ENCODE measurements around the gene MIP.
"Not testable (repeated sequence)": the region's sequence is repeated elsewhere in the genome, so short reads cannot be mapped to it uniquely, and the experiment has no call there.

Gene MIP

GRCh38 chr12:56462565-56462964 lies 8.1 kb upstream of the MIP start:
- FAIRE-seq, result no peak

GRCh38 chr12:56461235-56462159 lies 7.0 kb upstream of the MIP start:
- no peak for FAIRE-seq

- FAIRE-seq, result no peak
Observed at GRCh38 chr12:56457817-56458216, 3.4 kb upstream of the MIP start.

- FAIRE-seq, result no peak
Observed at GRCh38 chr12:56451147-56451546, 3.3 kb downstream of the MIP start.

GRCh38 chr12:56450241-56450640 lies 4.2 kb downstream of the MIP start:
- FAIRE-seq, result no peak

DNA sequence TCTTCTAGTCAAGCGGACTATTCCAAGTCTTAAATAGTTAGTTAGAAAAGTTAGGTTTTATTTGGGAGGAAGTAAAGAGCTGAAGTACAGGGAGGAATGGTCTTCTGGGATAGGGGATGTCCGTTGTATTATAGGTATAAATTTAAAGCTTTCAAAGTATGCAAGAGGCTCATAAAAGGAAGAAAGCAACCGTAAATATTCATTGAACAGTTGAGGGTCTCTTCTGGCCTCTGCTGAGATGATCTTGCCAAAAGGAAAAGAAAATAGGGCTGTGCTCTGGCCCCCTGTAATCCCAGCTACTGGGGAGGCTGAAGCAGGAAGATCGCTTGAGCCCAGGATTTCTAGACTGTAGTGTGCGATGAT lies 4.9 kb downstream of the MIP start:
- no peak for FAIRE-seq

DNA sequence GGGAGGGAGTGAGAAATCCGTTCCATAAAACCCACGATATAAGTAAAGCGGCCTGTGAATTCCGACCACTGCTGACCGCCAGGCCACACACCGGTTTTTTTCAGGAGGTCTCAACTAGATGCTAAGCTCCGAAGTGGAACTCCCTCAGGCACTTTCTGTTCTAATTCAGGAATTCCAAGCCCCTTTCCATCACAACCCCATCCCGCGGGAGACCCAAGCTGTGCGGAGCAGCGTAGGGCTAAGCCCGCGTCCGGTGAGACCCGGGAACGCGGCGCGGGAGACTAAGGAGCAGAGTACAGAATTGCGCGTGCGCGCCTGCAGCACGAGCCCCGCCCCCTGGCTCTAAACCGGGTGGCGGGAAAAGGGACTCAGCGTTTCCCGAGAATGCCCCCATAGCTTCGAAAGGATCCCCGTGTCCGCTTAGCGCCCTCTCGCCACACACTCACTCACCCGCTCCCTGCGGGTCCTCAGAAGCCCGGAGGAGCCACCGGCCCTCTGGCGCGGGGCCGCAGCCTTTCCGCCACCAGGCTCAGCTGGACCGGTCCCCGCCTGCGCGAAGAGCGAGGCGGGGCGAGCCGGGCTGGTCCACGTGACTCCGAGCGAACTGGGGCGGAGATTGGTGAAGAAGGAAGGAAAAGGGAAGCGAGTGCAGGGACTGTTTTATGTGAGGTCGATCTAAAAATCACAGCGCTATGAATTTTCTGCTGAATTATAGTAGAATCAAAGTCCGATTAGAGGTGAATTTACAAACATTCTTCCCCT lies 5.4 kb downstream of the MIP start, which contains the start of gene TIMELESS:
Gene TIMELESS, minus strand, starts transcription at position 567 of the 762 bp plus-strand sequence. CDS start 15,256 bp downstream, outside the sequence.
- peak; percentile 79 for FAIRE-seq

- FAIRE-seq, result not testable (repeated sequence)
Observed at GRCh38 chr12:56443208-56443607, 11.2 kb downstream of the MIP start.

GRCh38 chr12:56437430-56438176 lies 16.9 kb downstream of the MIP start:
- no peak for FAIRE-seq

DNA sequence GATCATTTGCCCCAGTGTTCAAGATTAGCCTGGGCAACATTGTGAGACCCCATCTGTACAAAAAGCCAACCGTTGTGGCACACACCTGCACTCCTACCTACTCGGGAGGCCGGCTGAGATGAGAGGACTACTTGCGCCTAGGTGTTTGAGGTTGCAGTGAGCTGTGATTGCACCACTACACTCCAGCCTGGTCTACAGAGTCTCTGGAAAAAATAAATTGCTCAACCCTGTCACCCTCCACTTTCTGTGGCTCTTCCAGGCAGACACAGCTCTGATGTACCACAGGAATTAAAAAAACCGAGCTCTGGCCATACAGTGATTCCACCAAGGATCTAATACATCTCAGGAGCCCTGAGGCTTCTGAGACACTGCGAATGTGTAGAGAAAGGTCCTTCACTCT lies 19.6 kb downstream of the MIP start:
- FAIRE-seq, result no peak

DNA sequence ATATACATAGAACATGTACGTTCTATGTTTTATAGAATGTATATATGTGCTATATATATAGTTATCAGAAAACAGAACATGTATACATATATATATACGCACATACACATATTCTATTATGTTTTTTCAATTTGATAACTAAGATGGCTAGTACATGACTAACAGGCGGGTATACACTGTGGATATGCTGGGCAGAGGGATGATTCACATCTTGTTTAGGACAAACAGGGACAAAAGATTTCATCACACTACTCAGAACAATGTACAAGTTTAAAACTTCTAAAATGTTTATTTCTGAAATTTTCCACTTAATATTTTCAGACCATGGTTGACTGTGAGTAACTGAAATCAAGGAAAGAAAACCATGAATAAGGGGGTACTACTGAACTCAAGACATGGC lies 22.6 kb downstream of the MIP start:
- no peak for FAIRE-seq

GRCh38 chr12:56431288-56431687 lies 23.2 kb downstream of the MIP start:
- FAIRE-seq, result no peak

GRCh38 chr12:56425940-56426438 lies 28.5 kb downstream of the MIP start:
- FAIRE-seq, result no peak

- FAIRE-seq, result no peak
Observed at GRCh38 chr12:56425193-56425592, 29.3 kb downstream of the MIP start.

GRCh38 chr12:56420411-56420810 lies 34.0 kb downstream of the MIP start:
- no peak for FAIRE-seq

DNA sequence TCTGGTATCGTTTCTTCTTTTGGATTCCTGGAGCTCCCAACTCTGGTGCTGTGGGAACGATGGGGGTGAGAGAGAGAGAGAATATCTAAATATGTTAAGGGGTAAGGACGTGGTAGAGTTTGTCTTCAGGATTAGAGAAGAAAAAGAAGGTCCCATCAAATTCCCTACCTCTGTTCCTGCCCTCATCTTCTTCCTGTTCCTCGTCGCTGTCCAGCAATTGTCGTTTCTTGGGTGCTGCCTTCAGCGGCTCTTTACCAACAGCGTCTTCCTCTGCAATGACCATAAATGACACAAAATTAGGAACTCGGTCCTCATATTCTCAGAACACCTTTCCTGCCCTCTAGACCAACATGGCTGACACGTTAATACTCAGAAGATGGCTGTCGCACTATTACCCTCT lies 36.7 kb downstream of the MIP start:
- FAIRE-seq, result no peak

- FAIRE-seq, result no peak
Observed at GRCh38 chr12:56414401-56414800, 40.1 kb downstream of the MIP start.

GRCh38 chr12:56413392-56413791 lies 41.1 kb downstream of the MIP start:
- FAIRE-seq, result no peak

GRCh38 chr12:56411781-56412639 lies 42.4 kb downstream of the MIP start:
- no peak for FAIRE-seq

DNA sequence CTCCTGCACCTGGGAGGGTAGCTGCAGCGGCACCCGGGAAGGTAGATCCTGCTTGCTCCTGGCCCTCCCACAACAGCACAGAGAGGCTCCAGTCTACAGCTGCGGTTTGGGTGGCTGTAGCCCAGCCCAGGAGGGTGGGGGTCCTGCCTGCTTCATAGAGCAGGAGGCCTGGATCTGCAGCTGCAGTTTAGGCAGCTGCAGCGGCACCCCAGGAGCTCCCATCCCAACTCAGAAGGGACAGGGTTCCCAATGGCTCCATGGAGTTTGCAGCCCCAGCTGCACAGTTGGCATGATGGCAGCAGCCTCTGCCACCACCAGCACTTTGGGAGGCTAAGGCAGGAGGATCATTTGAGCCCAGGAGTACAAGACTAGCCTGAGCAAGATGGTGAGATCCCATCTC lies 43.7 kb downstream of the MIP start:
- no peak for FAIRE-seq

DNA sequence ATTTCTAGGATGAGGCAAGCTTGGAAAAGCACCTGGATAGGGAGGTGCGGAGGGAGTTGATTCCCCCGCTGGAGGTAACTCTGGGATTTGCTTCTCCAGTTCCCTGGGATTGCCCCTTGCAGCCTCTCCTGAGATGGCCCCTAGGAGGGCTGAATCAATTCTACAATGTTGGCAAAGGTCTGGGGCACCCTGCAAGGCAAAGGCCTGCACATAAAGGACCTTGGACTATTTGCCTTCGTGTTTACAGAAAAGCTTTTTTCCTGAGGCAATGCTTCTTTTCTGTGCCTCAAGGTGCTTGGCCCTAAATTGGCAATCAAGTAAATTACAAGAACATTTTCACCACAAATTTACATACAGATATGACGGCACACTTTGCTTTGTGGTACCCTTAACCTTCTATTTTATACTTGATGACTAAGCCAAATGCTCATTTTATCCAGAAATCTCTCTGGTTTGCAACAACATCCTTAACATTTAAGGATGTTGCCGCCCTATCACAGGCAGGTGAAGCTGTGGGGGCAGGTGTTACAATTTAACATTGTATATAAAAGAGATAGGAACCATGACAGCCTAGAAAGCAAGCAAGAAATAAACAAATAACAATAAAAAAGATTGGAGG lies 45.5 kb downstream of the MIP start:
- FAIRE-seq, result no peak

DNA sequence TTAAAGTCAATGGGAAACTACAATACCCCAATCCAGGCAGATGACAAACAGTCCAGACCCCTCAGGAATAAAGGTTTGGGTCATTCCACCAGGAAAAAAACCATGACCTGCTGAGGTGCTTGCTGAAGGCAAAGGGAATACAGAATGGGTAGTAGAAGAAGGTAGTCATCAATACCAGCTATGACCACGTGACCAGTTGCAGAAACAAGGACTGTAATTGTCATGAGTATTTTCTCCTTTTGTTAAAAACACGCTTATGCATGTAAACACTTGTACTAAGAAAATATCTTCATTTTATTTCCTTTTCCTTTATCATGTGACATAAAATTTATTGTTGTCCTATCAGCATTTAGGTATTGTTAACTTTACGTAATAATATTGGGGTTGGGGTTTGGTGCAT lies 50.2 kb downstream of the MIP start:
- not testable (repeated sequence) for FAIRE-seq

All from islet of Langerhans (tissue), 1 donor.